GM12878 (cell line): ENCODE results near the gene CD79A. TPM values are rescaled to one million over a fixed set of nuclear protein-coding genes. Genes with fewer than 3 reads are reported as not detected.
A peak's percentile ranks its signal among the peaks of the same experiment; 100 is the strongest.

Source experiments
- ATAC-seq: fragments of 200-7000 bp; cut with Tn5 transposase; 3 replicates; pipeline ENCODE4 v1.9.1; 2020; ENCODE audit warnings: mild to moderate bottlenecking, moderate library complexity
- BruUV-seq: library from RNA; stranded (reverse); fragments of 400-500 nt; replicated peaks from 2 replicates; lab custom pipeline; 2021; lab: Mats Ljungman, UMichigan
- CTCF ChIA-PET: fragments of 300-600 bp; sonication (Branson Sonifier 250); formaldehyde crosslinking; extraction: SDS; loops from one replicate; lab custom pipeline; 2021; ENCODE audit warnings: inconsistent platforms; lab: Yijun Ruan, JAX
- POLR2A ChIA-PET: fragments of 350-600 bp; formaldehyde crosslinking; extraction: SDS; loops from one replicate; lab custom pipeline; 2021; ENCODE audit warnings: inconsistent platforms; lab: Charles Lee
- RAD21 ChIA-PET: fragments of 300-600 bp; sonication (Branson Sonifier 250); formaldehyde crosslinking; loops from one replicate; lab custom pipeline; 2023; ENCODE audit warnings: antibody characterized with exemption; ENCODE audit not compliant: unreplicated experiment; lab: Charles Lee
- SMC1A ChIA-PET: fragments of 300-600 bp; sonication (Branson Sonifier 250); formaldehyde crosslinking; loops from one replicate; lab custom pipeline; 2023; ENCODE audit not compliant: unreplicated experiment, uncharacterized antibody; lab: Charles Lee
- DNase-seq: peaks from one replicate; pipeline ENCODE4 v3.0.0-alpha.2; 2011; ENCODE audit warnings: low read depth, low spot score
- FAIRE-seq: peaks from 3 replicates; lab custom pipeline; 2011; peaks lifted over from hg19 to GRCh38; lab: Jason Lieb, UNC
- H2AFZ ChIP-seq: 2 replicates; pipeline ENCODE4 v1.6.0; 2011; ENCODE audit warnings: low read depth, low read length, control low read depth; ENCODE audit not compliant: control insufficient read depth
- H3K27ac ChIP-seq: 2 replicates; pipeline ENCODE4 v1.5.1; 2011; ENCODE audit warnings: control low read depth; ENCODE audit not compliant: control insufficient read depth, insufficient read depth
- H3K27me3 ChIP-seq, 2 experiments: replicated peaks in 1 of 2; 2 replicates each; pipeline versions ENCODE4 v1.6.0 to v1.6.1; 2011; ENCODE audit warnings: low read length in 1 of 2; ENCODE audit not compliant: control insufficient read depth in 2 of 2, insufficient read depth in 2 of 2
- H3K36me3 ChIP-seq, 2 experiments: 2 replicates each; pipeline ENCODE4 v1.5.1; 2011; ENCODE audit warnings: low read length in 1 of 2; ENCODE audit not compliant: control insufficient read depth in 2 of 2, insufficient read depth in 2 of 2
- H3K4me1 ChIP-seq: 2 replicates; pipeline ENCODE4 v1.6.1; 2011; ENCODE audit warnings: mild to moderate bottlenecking, low read length, moderate library complexity, mixed read lengths; ENCODE audit not compliant: control insufficient read depth, insufficient read depth
- H3K4me2 ChIP-seq: 2 replicates; pipeline ENCODE4 v1.6.0; 2011; ENCODE audit warnings: control low read depth; ENCODE audit not compliant: control insufficient read depth, insufficient read depth
- H3K4me3 ChIP-seq: fragments of 200-600 bp; sonication (generic); 2 replicates; pipeline ENCODE4 v1.5.1; 2016
- H3K79me2 ChIP-seq: 2 replicates; pipeline ENCODE4 v1.6.0; 2011; ENCODE audit warnings: low read length; ENCODE audit not compliant: control insufficient read depth, insufficient read depth
- H3K9ac ChIP-seq: 2 replicates; pipeline ENCODE4 v1.8.0; 2011; ENCODE audit warnings: low read length, control low read depth, mixed read lengths; ENCODE audit not compliant: control insufficient read depth, insufficient read depth
- H3K9me3 ChIP-seq: replicated peaks from 3 replicates; pipeline ENCODE4 v1.5.1; 2011; ENCODE audit warnings: mild to moderate bottlenecking, low read length; ENCODE audit not compliant: control insufficient read depth, insufficient read depth
- H4K20me1 ChIP-seq: 2 replicates; pipeline ENCODE4 v1.6.0; 2011; ENCODE audit not compliant: control insufficient read depth, insufficient read depth
- CTCF ChIP-seq, 3 experiments: IDR thresholded peaks in 2 of 3; conservative IDR thresholded peaks in 1 of 3; 2 replicates each; pipeline ENCODE4 v1.5.1; 2011; ENCODE audit warnings: low read depth in 3 of 3, low read length in 3 of 3, mild to moderate bottlenecking in 3 of 3, control low read depth in 2 of 3, moderate library complexity in 2 of 3, inconsistent platforms in 1 of 3, mixed read lengths in 1 of 3; ENCODE audit not compliant: control insufficient read depth in 2 of 3, insufficient read depth in 1 of 3; ENCODE audit errors: extremely low read depth in 1 of 3
- DPF2 ChIP-seq: fragments of 450-650 bp; IDR thresholded peaks from 2 replicates; pipeline ENCODE4 v1.6.1; 2017; ENCODE audit warnings: mild to moderate bottlenecking
- HDGF ChIP-seq: fragments of 450-650 bp; IDR thresholded peaks from 2 replicates; pipeline ENCODE4 v1.6.1; 2016; ENCODE audit warnings: antibody characterized with exemption
- IRF5 ChIP-seq: fragments of 450-650 bp; IDR thresholded peaks from 2 replicates; pipeline ENCODE4 v1.6.1; 2017; ENCODE audit warnings: borderline replicate concordance
- NBN ChIP-seq: fragments of 450-650 bp; IDR thresholded peaks from 2 replicates; pipeline ENCODE4 v1.6.1; 2016
- RB1 ChIP-seq: fragments of 450-650 bp; formaldehyde crosslinking; IDR thresholded peaks from 2 replicates; pipeline ENCODE4 v1.6.1; 2017; ENCODE audit warnings: mild to moderate bottlenecking, borderline replicate concordance
- ZNF24 ChIP-seq: fragments of 450-650 bp; IDR thresholded peaks from 2 replicates; pipeline ENCODE4 v1.6.1; 2017; ENCODE audit warnings: antibody characterized with exemption, mild to moderate bottlenecking
- WGBS: methylation state at CpG from one replicate; pipeline ENCODE4 v1.1.6; 2016; ENCODE audit warnings: low lambda C conversion rate; ENCODE audit not compliant: insufficient replicate concordance, insufficient coverage; ENCODE audit errors: missing lambda C conversion rate; 5-methylcytosine and 5-hydroxymethylcytosine counted together
- in situ Hi-C: fragments of 300-500 bp; cut with MboI; formaldehyde crosslinking; loops from 9 replicates; pipeline ENCODE4 v1.14.3; 2018; ENCODE audit warnings: mixed read lengths
- intact Hi-C: fragments of 100-400 bp; cut with micrococcal nuclease; formaldehyde crosslinking; loops from one replicate; pipeline ENCODE4 v1.14.2; 2022; ENCODE audit not compliant: unreplicated experiment
- polyA plus RNA-seq, 11 experiments: library from polyadenylated mRNA; depleted of rRNA in 4 of 11; unstranded in 6 of 11; stranded (reverse) in 5 of 11; fragments of >200 nt; fragmentation: Nextera tagmentation in 4 of 11; fragmentation: Illumina TruSeq in 1 of 11; extraction: Ambion mirVana in 4 of 11; extraction: Trizol in 1 of 11; gene quantifications; 1 replicate in 1 of 11; 2 replicates in 10 of 11; pipeline versions ENCODE4 v1.2.1 to v1.2.3, GENCODE V29; 2011 to 2016; ENCODE audit warnings: inconsistent platforms in 2 of 11, missing spikeins in 2 of 11, low read depth in 1 of 11
- total RNA-seq, 4 experiments: library from RNA; depleted of rRNA in 3 of 4; stranded (reverse); fragments of >200 nt in 3 of 4; fragmentation: Illumina TruSeq in 1 of 4; extraction: Trizol in 1 of 4; gene quantifications; 2 replicates each; pipeline versions ENCODE4 v1.2.1 to v1.2.3, GENCODE V29; 2013 to 2021
- TF ChIP-seq, protein P1 (sequence below): IDR thresholded peaks from 2 replicates; pipeline ENCODE4 v1.6.1; 2011; ENCODE audit warnings: low read depth, low read length, improper control_type of control experiment, borderline replicate concordance

The CD79A gene
- total and polyA plus RNA-seq, 10 of the 15 experiments (the other 5 are each of a cell fraction or from before 2014, with no cell fraction given), result 38.8 to 414 (median 282) TPM

DNA sequence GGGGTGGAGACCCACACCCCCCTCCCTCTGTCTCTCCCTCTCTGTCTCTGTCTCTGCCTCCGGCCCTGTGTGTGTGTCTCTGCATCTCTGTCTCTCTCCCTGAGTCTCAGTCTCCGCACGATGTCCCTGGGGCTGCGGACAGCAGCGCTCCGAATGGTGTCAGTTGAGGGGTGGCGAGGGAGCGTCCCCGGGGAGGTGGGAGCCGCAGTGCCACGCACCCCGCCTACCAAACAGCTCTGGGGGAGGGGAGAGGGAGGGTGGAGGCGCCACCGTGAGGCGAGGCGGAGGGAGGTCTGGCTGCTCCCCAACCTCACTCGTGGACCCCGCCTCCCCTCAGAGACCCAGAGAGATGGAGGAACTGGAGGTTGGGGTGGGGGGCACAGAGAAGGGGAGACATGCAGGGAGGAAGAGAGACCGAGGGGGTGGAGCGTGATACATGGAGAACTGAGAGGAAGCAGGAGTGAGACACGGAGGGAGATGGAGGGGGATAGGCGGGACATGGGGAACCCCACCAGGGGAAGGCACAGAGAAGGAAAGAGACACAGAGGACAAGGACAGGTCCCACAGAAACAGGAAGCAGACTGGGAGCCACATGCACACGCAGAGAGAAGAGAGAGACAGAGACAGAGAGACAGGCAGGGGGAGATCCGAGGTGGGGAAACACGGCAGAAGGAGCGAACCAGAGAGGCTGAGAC, 44.0 kb downstream of the CD79A start:
- ATAC-seq, result peak; percentile 24
- H3K27ac ChIP-seq, result no peak overlapping the region
- H3K79me2 ChIP-seq, result no peaks in the 10 kb centered on the region
- peaks cover 2% of the 10 kb centered on the region; the same call in 1 of the 2 replicates for H3K4me1 ChIP-seq
- H2AFZ ChIP-seq, result no peak overlapping the region
- H4K20me1 ChIP-seq, result no peaks in the 10 kb centered on the region
- peaks cover 0 to 5% of the 10 kb centered on the region in 2 experiments; a peak in 2 of 4 replicates for H3K27me3 ChIP-seq
- DNase-seq, result no peak
- BruUV-seq, result no TSS peak
- ChIA-PET RAD21 (interaction anchor here (0.6 kb wide), 1 partner anchor 13 kb away, joined by 3 read pairs; no protein-coding TSS in a partner anchor), CTCF (no interaction called here), POLR2A (interaction anchor here (1.2 kb wide), 1 partner anchor 48 kb away, joined by 4 read pairs; no protein-coding TSS in a partner anchor), SMC1A (no interaction called here)
- no peak overlapping the region for H3K4me3 ChIP-seq
- no peak overlapping the region for H3K4me2 ChIP-seq
- in situ Hi-C loops, result no loop called here
- intact Hi-C loops, result no loop called here
- FAIRE-seq, result no peak
- no peak overlapping the region for H3K9ac ChIP-seq
- no peaks in the 10 kb centered on the region; the same call in 2 of the 3 replicates for H3K9me3 ChIP-seq
- TF ChIP-seq, protein P1, sequence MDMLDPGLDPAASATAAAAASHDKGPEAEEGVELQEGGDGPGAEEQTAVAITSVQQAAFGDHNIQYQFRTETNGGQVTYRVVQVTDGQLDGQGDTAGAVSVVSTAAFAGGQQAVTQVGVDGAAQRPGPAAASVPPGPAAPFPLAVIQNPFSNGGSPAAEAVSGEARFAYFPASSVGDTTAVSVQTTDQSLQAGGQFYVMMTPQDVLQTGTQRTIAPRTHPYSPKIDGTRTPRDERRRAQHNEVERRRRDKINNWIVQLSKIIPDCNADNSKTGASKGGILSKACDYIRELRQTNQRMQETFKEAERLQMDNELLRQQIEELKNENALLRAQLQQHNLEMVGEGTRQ, result no peak
- TF ChIP-seq ZNF24 (no peak), DPF2 (no peak), HDGF (0 out of 2 replicates have a peak, but pooled peaks have one; percentile 14), RB1 (no peak), CTCF (IDR thresholded peaks at IDR 0.05 in 2 of 3, conservative IDR thresholded peaks at IDR 0.05 in 1 of 3; ENCODE audit: control insufficient read depth in 2 of 3, extremely low read depth in 1 of 3, insufficient read depth in 1 of 3, low read depth in 3 of 3, low read length in 3 of 3) (0 out of 6 replicates have a peak, but pooled peaks of 1 of the 3 experiments have one; percentile 3), IRF5 (no peak), NBN (0 out of 2 replicates have a peak, but pooled peaks have one; percentile 28)
- no peaks in the 10 kb centered on the region for H3K36me3 ChIP-seq
- WGBS, result 24% methylated on average over 26 of the region's 26 CpGs
